ENCODE data around the gene UNKL.

The UNKL gene

DNA sequence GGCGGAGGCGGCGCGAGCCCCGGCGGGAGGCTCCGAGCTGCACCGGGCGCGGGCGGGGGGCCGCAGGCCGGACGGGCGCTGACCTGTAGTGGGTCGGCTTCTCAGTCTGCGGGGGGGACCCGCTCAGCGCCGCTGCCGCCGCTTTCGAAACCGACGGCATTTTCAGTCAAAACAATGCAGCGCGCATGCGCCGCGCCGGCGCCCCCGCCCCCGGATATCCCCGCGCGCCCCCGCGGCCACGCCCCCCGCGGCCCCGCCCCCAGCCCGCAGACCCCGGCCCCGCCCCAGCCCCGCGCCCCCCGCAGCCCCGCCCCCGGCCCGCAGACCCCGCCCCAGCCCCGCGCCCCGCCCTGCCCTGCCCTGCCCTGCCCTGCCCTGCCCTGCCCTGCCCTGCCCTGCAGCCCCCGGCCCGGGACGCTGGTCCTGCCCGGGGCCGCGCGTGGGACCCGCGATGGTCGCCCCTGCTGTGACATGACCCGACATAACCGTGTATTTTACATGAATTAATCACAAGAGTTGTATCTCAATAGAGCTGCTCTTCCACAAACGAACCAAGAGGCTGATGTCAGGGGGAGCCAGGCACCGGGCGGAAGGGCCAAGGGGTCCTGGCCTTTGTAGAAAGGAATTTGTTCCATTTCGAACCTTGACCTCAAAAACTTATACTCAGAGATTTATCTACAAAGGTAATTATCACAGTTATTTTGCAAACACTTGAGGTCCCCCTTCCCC is at the start of gene UNKL:
Gene UNKL, minus strand, starts transcription at position 173 of the 729 bp plus-strand sequence. Its CDS starts 13 bp downstream, at position 160.
- DNase-seq (ENCODE audit: low spot score), result peak; percentile 64

GRCh38 chr16:1461146-1461545 is 46.6 kb upstream of the UNKL start:
- no peak for DNase-seq (ENCODE audit: low spot score)

DNA sequence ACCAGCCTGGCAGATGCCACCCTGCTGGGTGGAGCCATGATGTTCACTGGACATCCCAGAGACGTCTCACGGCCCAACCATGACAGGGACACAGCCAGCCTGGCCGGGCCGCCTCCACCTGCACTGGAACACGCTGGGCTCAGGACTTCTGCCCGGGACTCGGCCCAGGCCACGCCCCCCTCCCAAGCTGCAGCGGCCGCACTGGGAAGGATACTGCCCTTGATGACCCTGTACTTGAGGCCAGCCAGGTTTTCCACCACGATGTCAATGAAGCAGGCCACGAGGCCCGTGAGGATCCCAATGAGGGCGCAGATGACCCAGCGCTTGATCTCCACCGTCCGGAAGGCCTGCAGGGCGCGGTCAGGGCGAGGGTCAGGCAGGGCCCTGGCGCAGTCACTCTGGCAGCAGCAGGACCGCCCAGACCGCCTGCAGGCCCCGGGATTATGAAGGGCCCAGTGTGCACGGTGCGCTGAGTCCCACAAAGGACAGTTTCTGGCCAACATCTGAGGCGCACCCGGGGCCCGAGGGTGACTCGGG is 46.2 kb upstream of the UNKL start:
- DNase-seq (ENCODE audit: low spot score), result no peak

DNA sequence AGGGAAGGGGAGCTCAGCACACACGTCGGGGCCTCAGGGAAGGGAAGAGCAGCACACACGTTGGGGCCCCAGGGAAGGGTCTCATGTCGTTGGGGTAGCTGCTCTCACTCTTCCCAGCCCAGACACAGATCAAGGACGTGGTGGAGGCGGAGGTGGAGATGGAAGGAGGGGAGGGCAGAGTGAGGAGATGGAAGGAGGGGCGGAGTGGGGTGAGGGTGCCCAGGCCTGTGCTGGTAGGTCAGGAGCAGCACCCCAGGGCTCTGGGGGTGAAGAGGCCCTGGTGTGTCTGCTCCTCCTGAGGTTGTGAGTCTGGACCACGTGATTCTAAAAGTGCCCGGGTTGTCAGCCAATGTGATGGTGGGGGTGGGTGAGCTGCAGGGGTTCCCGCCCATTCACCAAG is 45.5 kb upstream of the UNKL start:
- DNase-seq (ENCODE audit: low spot score), result no peak

DNA sequence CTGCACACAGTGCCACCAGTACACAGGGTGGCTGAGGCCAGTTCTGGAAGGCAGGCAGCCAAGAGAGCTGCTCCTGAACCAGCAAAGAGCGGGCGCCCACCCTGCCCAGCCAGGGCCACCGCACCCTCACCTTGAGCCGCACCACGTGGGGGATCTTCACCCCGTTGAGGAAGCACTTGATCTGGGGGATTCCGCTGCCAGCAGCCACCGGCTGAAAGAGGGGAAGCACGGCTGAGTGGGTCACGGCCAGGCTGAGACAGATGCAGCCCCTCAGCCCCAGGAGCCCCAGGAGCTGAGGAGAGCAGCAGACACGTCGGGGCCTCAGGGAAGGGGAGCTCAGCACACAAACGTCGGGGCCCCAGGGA is 44.5 kb upstream of the UNKL start:
- no peak for DNase-seq (ENCODE audit: low spot score)

- DNase-seq (ENCODE audit: low spot score), result no peak
Observed at GRCh38 chr16:1458336-1458976, 44.0 kb upstream of the UNKL start.

- no peak for DNase-seq (ENCODE audit: low spot score)
Observed at GRCh38 chr16:1457489-1458245, 43.2 kb upstream of the UNKL start.

DNA sequence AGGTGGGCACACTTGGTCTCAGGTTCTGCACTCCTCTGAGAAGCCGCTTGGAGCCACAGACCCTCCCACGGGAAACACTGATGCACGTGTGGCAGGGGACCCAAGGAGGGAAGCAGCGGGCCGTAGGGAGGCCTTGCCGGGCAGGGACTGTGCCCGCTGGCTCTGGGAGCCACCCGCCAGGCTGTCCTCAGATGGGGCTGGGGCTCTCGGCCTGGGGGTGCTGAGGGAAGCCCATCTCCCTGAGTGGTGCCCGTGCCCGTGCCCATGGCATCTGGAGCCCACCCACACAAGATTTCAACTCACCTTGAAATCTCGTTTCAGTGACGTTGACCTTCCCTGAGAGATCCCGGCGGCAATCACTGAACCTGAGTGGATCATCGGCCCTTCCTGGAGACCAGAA is 42.4 kb upstream of the UNKL start:
- DNase-seq (ENCODE audit: low spot score), result no peak

GRCh38 chr16:1455190-1456171 is 41.0 kb upstream of the UNKL start:
- DNase-seq (ENCODE audit: low spot score), result no peak

DNA sequence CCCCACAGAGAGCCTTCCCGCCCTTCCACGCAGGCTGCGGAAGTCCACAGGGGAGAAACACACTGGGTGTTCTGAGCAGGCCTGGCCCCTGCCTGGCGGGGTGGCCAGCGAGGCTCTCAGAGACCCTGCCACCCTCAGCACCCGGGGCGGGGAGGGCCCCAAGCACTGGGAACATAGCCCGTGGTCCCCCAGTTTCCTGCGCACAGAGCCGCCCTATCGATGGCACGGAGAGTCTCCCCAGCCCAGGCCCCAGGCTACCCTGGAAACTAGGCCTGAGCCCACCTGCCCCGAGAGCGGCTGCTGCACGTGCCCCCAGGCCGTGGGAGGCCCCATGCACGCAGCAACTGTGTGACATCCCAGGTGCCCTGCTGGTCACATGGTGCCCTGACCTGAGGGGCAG is 40.1 kb upstream of the UNKL start:
- DNase-seq (ENCODE audit: low spot score), result no peak

DNA sequence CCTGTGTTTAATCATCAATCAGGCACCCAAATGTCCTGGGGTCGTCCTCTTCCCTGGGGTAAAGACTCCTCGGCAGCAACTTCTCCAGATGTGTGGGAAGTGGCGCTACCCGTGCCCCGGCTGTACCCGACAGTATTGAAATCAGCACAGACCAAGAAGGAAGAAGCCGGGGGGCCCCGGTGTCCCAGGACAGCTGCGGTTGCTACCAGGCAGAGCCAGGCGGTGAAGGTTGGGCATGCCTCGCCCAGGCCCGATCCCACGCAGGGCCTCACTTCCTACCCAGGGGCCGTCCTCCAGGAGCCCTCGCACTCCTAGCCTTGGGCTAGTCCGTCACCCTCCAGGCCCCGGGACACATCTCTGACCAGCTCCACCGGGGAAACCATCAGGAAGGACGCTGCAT is 38.8 kb upstream of the UNKL start:
- DNase-seq (ENCODE audit: low spot score), result no peak

GRCh38 chr16:1452530-1452929 is 38.0 kb upstream of the UNKL start:
- no peak for DNase-seq (ENCODE audit: low spot score)

- DNase-seq (ENCODE audit: low spot score), result no peak
Observed at GRCh38 chr16:1451702-1452392, 37.3 kb upstream of the UNKL start.

DNA sequence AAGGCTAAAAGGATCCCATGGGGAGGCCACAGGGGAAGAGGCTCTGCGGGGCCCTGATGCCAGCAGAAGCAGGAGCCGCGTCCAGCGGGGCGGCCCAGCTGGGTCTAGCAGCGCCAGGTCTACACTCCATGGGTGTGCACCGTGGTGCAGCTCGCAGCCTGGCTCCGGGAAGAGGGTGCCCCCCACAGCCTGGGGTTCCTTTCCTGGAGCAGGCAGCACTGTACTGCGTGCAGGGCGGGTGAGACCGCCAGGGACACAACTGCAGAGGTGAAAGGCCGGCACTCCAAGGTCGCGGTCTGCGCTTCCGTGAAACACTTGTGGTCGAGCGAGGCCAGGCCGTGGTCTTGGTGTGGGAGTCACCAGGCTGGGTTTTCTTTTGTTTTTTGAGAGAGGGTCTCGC is 36.3 kb upstream of the UNKL start:
- no peak for DNase-seq (ENCODE audit: low spot score)

DNA sequence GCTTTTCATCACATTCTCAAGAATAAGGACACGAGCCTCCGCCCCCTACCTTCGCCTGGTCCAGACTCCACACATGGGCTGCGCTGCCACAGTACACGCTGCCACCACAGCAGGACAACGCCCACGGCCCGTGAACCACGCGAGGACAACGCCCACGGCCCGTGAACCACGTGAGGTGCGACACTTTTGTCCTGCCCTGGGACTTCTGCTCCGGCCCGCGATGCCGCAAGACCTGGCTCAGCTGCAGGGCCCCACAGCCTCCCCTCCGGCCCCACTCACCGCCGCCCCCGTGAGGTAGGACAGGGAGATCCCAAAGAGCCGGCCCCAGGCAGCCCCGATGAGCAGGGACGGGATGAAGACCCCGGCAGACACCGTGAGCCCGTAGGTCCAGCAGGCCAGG is 35.7 kb upstream of the UNKL start:
- peak; percentile 39 for DNase-seq (ENCODE audit: low spot score)

- DNase-seq (ENCODE audit: low spot score), result no peak
Observed at GRCh38 chr16:1449201-1449788, 34.8 kb upstream of the UNKL start.

GRCh38 chr16:1448536-1449116 is 34.1 kb upstream of the UNKL start:
- DNase-seq (ENCODE audit: low spot score), result no peak

GRCh38 chr16:1447965-1448364 is 33.5 kb upstream of the UNKL start:
- no peak for DNase-seq (ENCODE audit: low spot score)

DNA sequence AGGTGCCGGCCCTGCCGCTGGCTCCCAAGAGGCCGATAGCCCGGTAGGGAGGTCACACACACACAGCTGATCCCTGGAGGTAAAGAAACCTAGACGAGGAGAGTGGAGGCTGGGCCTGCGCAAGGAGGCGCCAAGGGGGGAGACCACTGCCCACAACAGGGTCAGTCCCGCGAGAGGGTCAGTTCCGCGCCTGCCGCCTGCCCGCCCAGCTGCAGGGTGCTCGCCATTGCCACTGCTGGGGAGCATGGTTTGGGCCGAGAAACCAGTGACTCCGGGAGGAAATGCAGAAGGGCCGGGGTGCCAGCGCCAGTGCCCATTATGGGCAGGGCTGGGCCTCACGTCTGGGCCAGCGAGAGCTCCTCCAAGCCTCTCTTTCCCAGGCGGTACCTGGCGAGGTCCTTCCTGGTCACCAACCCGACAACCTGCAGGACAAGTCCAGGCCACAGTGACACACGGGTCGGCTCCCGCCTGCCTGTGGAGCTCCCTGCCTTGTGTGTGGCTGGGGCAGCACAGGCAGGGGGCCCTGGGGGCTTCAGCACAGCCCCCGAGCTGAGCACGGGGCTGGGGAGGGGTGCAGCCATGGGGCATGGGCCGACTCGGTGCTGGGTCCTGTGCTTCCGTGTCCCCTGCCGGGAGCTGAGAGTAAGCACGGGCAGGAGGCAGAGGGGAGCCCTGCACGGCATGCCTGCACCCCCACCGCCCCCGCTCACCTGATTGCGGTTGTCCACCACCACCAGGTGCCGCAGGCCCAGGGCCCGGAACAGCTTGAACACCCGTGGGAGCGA is 32.0 kb upstream of the UNKL start:
- no peak for DNase-seq (ENCODE audit: low spot score)

All from HuH-7 (cell line).